Fibroblast of peridontal ligament (primary cell): Measurements from ENCODE around the gene GUK1.
A peak's percentile ranks its signal among the peaks of the same experiment; 100 is the strongest.
"Not testable (repeated sequence)": the region's sequence is repeated elsewhere in the genome, so short reads cannot be mapped to it uniquely, and the experiment has no call there.

ENCODE experiments used
- DNase-seq: peaks from one replicate; pipeline ENCODE4 v3.0.0-alpha.2; 2010; ENCODE audit errors: extremely low read depth

GUK1 gene

GRCh38 chr1:228104526-228105269, 35.4 kb upstream of the GUK1 start:
- DNase-seq = no peak

GRCh38 chr1:228105270-228105995, 34.6 kb upstream of the GUK1 start:
- DNase-seq = no peak

- DNase-seq = no peak
These were observed 33.9 kb upstream of the GUK1 start for GRCh38 chr1:228105996-228106799.

GRCh38 chr1:228106800-228107054, 33.4 kb upstream of the GUK1 start:
- no peak for DNase-seq

- no peak for DNase-seq
These were observed 32.4 kb upstream of the GUK1 start for GRCh38 chr1:228107636-228108035.

GRCh38 chr1:228108055-228108690, 31.9 kb upstream of the GUK1 start:
- no peak for DNase-seq

- no peak for DNase-seq
These were observed 31.4 kb upstream of the GUK1 start for GRCh38 chr1:228108742-228109072.

GRCh38 chr1:228109073-228109961, 30.8 kb upstream of the GUK1 start, which contains the start of gene MRPL55:
Gene MRPL55 (minus strand): TSS chr1:228109299. CDS start chr1:228108260, 1,039 bp downstream.
- peak; percentile 93 for DNase-seq

GRCh38 chr1:228109962-228110488, 30.1 kb upstream of the GUK1 start:
- peak; percentile 34 for DNase-seq

GRCh38 chr1:228110556-228110955, 29.5 kb upstream of the GUK1 start:
- DNase-seq = no peak

- DNase-seq = not testable (repeated sequence)
These were observed 28.8 kb upstream of the GUK1 start for GRCh38 chr1:228111315-228111714.

GRCh38 chr1:228112167-228112566, 27.9 kb upstream of the GUK1 start:
- DNase-seq = no peak

GRCh38 chr1:228112617-228113016, 27.5 kb upstream of the GUK1 start:
- DNase-seq = no peak

GRCh38 chr1:228114827-228115226, 25.3 kb upstream of the GUK1 start:
- no peak for DNase-seq

- DNase-seq = no peak
These were observed 22.7 kb upstream of the GUK1 start for GRCh38 chr1:228117335-228117734.

GRCh38 chr1:228118040-228118439, 22.0 kb upstream of the GUK1 start:
- DNase-seq = no peak

- DNase-seq = peak; percentile 26
These were observed 19.7 kb upstream of the GUK1 start for GRCh38 chr1:228120351-228120750.

- DNase-seq = peak; percentile 71
These were observed 19.1 kb upstream of the GUK1 start for GRCh38 chr1:228120857-228121489.

GRCh38 chr1:228122921-228123441, 17.1 kb upstream of the GUK1 start:
- no peak for DNase-seq

- DNase-seq = no peak
These were observed 16.6 kb upstream of the GUK1 start for GRCh38 chr1:228123505-228123904.
